ENCODE measurements around the gene FBXW8.

- TF ChIP-seq POLR2A (IDR thresholded peaks at IDR 0.05) (no peak), CTCF (IDR thresholded peaks at IDR 0.05) (no peak)
Measured at GRCh38 chr12:116924558-116925453, 14.1 kb downstream of the FBXW8 start.
